GM23338 (cell line): Measurements from ENCODE around the gene SKA3. TPM values are rescaled to one million over a fixed set of nuclear protein-coding genes. Genes with fewer than 3 reads are reported as not detected.

Experiments used
- ATAC-seq: fragments of 200-7000 bp; cut with Tn5 transposase; 3 replicates; pipeline ENCODE4 v1.9.1; 2020
- DNase-seq: peaks from one replicate; pipeline ENCODE4 v3.0.0-alpha.2; 2015; ENCODE audit warnings: low spot score
- H2AFZ ChIP-seq: fragments of 200-600 bp; sonication (generic); 2 replicates; pipeline ENCODE4 v1.8.0; 2016; ENCODE audit warnings: antibody characterized with exemption, mild to moderate bottlenecking, moderate library complexity
- H3F3A ChIP-seq: fragments of 200-600 bp; sonication (generic); replicated peaks from 2 replicates; pipeline ENCODE4 v1.8.0; 2017; ENCODE audit warnings: antibody characterized with exemption, mixed run types, low read depth
- H3K27ac ChIP-seq: fragments of 200-600 bp; sonication (generic); 2 replicates; pipeline ENCODE4 v1.6.1; 2016; ENCODE audit warnings: low read depth
- H3K27me3 ChIP-seq: fragments of 200-600 bp; sonication (generic); 2 replicates; pipeline ENCODE4 v1.8.0; 2016; ENCODE audit warnings: mild to moderate bottlenecking, mixed run types, moderate library complexity; ENCODE audit not compliant: insufficient read depth
- H3K36me3 ChIP-seq: fragments of 200-600 bp; sonication (generic); 2 replicates; pipeline ENCODE4 v1.8.0; 2016; ENCODE audit warnings: mild to moderate bottlenecking; ENCODE audit not compliant: insufficient read depth
- H3K4me1 ChIP-seq: fragments of 200-600 bp; sonication (generic); 2 replicates; pipeline ENCODE4 v1.8.0; 2016; ENCODE audit warnings: mild to moderate bottlenecking, moderate library complexity; ENCODE audit not compliant: insufficient read depth
- H3K4me2 ChIP-seq: fragments of 200-600 bp; sonication (generic); 2 replicates; pipeline ENCODE4 v1.7.1; 2017; ENCODE audit warnings: mixed run types
- H3K4me3 ChIP-seq: fragments of 200-600 bp; sonication (generic); 2 replicates; pipeline ENCODE4 v1.6.1; 2016; ENCODE audit warnings: mixed run types
- H3K79me2 ChIP-seq: fragments of 200-600 bp; sonication (generic); replicated peaks from 2 replicates; pipeline ENCODE4 v1.8.0; 2017; ENCODE audit warnings: mild to moderate bottlenecking; ENCODE audit not compliant: insufficient read depth
- H3K9me2 ChIP-seq: fragments of 200-600 bp; sonication (generic); 2 replicates; pipeline ENCODE4 v1.8.0; 2017; ENCODE audit not compliant: insufficient read depth
- H4K20me1 ChIP-seq: fragments of 200-600 bp; sonication (generic); replicated peaks from 2 replicates; pipeline ENCODE4 v1.8.0; 2017; ENCODE audit warnings: mild to moderate bottlenecking; ENCODE audit not compliant: insufficient read depth
- H3K27ac Mint-ChIP-seq: 2 replicates; pipeline ENCODE4 v1.8.0; 2020; ENCODE audit warnings: inconsistent platforms, mild to moderate bottlenecking, moderate library complexity, mixed read lengths
- H3K27me3 Mint-ChIP-seq: 3 replicates; pipeline ENCODE4 v1.8.0; 2022; ENCODE audit warnings: low read depth, mild to moderate bottlenecking, moderate library complexity, mixed read lengths, inconsistent platforms; ENCODE audit not compliant: insufficient read depth, poor library complexity
- H3K36me3 Mint-ChIP-seq: 3 replicates; pipeline ENCODE4 v1.8.0; 2021; ENCODE audit warnings: low read depth, mild to moderate bottlenecking, inconsistent platforms, moderate library complexity, mixed read lengths
- H3K4me1 Mint-ChIP-seq: 3 replicates; pipeline ENCODE4 v1.8.0; 2020; ENCODE audit warnings: mild to moderate bottlenecking, inconsistent platforms, mixed read lengths
- H3K4me3 Mint-ChIP-seq: 3 replicates; pipeline ENCODE4 v1.8.0; 2021; ENCODE audit warnings: moderate library complexity, mild to moderate bottlenecking, inconsistent platforms, mixed read lengths
- H3K9me3 Mint-ChIP-seq: 3 replicates; pipeline ENCODE4 v1.8.0; 2020; ENCODE audit warnings: moderate library complexity, mild to moderate bottlenecking, inconsistent platforms, mixed read lengths
- CREB1 ChIP-seq: fragments of 250-450 bp; sonication (Bioruptor Pico); IDR thresholded peaks from 2 replicates; pipeline ENCODE4 v1.5.0; 2020; ENCODE audit warnings: low read depth, mild to moderate bottlenecking, moderate library complexity
- CTCF ChIP-seq, 2 experiments: fragments of 200-600 bp in 1 of 2; sonication (generic) in 1 of 2; conservative IDR thresholded peaks; 2 replicates each; pipeline versions ENCODE4 v1.5.1 to v1.6.1; 2016 to 2017; ENCODE audit warnings: antibody characterized with exemption in 2 of 2, low read depth in 2 of 2, mild to moderate bottlenecking in 2 of 2, moderate library complexity in 1 of 2
- ETS1 ChIP-seq: IDR thresholded peaks from 2 replicates; pipeline ENCODE4 v1.6.1; 2016; ENCODE audit warnings: antibody characterized with exemption
- EZH2 ChIP-seq: fragments of 200-600 bp; sonication (generic); IDR thresholded peaks from one replicate; pipeline ENCODE4 v1.8.0; 2017; ENCODE audit warnings: antibody characterized with exemption, mild to moderate bottlenecking, low read depth; ENCODE audit not compliant: unreplicated experiment
- EZH2phosphoT487 ChIP-seq: fragments of 200-600 bp; sonication (generic); IDR thresholded peaks from one replicate; pipeline ENCODE4 v1.8.1; 2018; ENCODE audit warnings: antibody characterized with exemption; ENCODE audit not compliant: unreplicated experiment
- JUNB ChIP-seq: IDR thresholded peaks from one replicate; pipeline ENCODE4 v1.6.1; 2016; ENCODE audit warnings: antibody characterized with exemption; ENCODE audit not compliant: unreplicated experiment
- NANOG ChIP-seq: IDR thresholded peaks from 2 replicates; pipeline ENCODE4 v1.6.1; 2016; ENCODE audit warnings: antibody characterized with exemption, borderline replicate concordance
- POLR2AphosphoS5 ChIP-seq: IDR thresholded peaks from 2 replicates; pipeline ENCODE4 v1.6.1; 2016; ENCODE audit warnings: antibody characterized with exemption, low read depth
- ZNF114 ChIP-seq: fragments of 250-450 bp; sonication (Bioruptor Pico); IDR thresholded peaks from 2 replicates; pipeline ENCODE4 v1.5.0; 2020; ENCODE audit warnings: mild to moderate bottlenecking, moderate library complexity
- ZNF331 ChIP-seq: fragments of 250-450 bp; sonication (Bioruptor Pico); IDR thresholded peaks from 2 replicates; pipeline ENCODE4 v1.5.0; 2020; ENCODE audit warnings: low read depth, mild to moderate bottlenecking, moderate library complexity
- polyA plus RNA-seq: library from polyadenylated mRNA; unstranded; fragments of >200 nt; fragmentation: Nextera tagmentation; extraction: Ambion mirVana; gene quantifications from 2 replicates; pipeline ENCODE4 v1.2.1, GENCODE V29; 2016
- total RNA-seq: library from RNA; depleted of rRNA; stranded (reverse); fragments of >200 nt; shearing (Covaris generic); gene quantifications from 2 replicates; pipeline ENCODE4 v1.2.3, GENCODE V29; 2014
- TF ChIP-seq, protein P1 (sequence below): IDR thresholded peaks from one replicate; pipeline ENCODE4 v1.6.1; 2018; ENCODE audit warnings: antibody characterized with exemption; ENCODE audit not compliant: unreplicated experiment

SKA3 gene
- total and polyA plus RNA-seq, 2 experiments from 2014 or later = 65.9 to 179 TPM

- H2AFZ ChIP-seq = no peak overlapping the region
- peaks cover 3% of the 10 kb centered on the region; the same call in 1 of the 2 replicates for H3F3A ChIP-seq
- Mint-ChIP-seq H3K27me3 (peaks cover 13% of the 10 kb centered on the region), H3K4me3 (no peak overlapping the region), H3K9me3 (peaks cover 50% of the 10 kb centered on the region), H3K36me3 (peaks cover 54% of the 10 kb centered on the region), H3K4me1 (peaks cover 9% of the 10 kb centered on the region), H3K27ac (no peak overlapping the region)
- peaks cover 7% of the 10 kb centered on the region; the same call in 1 of the 2 replicates for H3K4me1 ChIP-seq
- DNase-seq (no peak), ATAC-seq (no peak)
- H3K36me3 ChIP-seq = no peaks in the 10 kb centered on the region
- no peaks in the 10 kb centered on the region for H3K27me3 ChIP-seq
- H3K4me2 ChIP-seq = no peak overlapping the region
- H3K4me3 ChIP-seq = no peak overlapping the region
- H4K20me1 ChIP-seq = 0 out of 2 replicates have a peak, but pooled peaks cover 4% of the 10 kb centered on the region
- TF ChIP-seq CREB1 = no peak
- TF ChIP-seq ETS1 = no peak
- TF ChIP-seq ZNF114 = no peak
- no peak for TF ChIP-seq ZNF331 (CRISPR knock-in tag)
- H3K79me2 ChIP-seq = peaks cover 18% of the 10 kb centered on the region
- H3K27ac ChIP-seq = no peak overlapping the region
- no peaks in the 10 kb centered on the region for H3K9me2 ChIP-seq
Observed at GRCh38 chr13:21181671-21182070, 5.3 kb upstream of the SKA3 start.

- H3K9me3 Mint-ChIP-seq = peaks cover 25% of the 10 kb centered on the region; the same call in 2 of the 3 replicates
- peaks cover 46% of the 10 kb centered on the region for H3K36me3 Mint-ChIP-seq
- peak overlapping the region; percentile 69 for H3K4me3 ChIP-seq
- TF ChIP-seq POLR2AphosphoS5 (no peak), CREB1 (no peak)
- no peak for DNase-seq
- peaks cover 18% of the 10 kb centered on the region for H3K4me1 ChIP-seq
- no peak; the same call in 2 of the 3 replicates for ATAC-seq
- H3K27me3 Mint-ChIP-seq = peaks cover 21% of the 10 kb centered on the region
- peaks cover 58% of the 10 kb centered on the region for H3K79me2 ChIP-seq
- H3K9me2 ChIP-seq = no peaks in the 10 kb centered on the region
- H3K27ac ChIP-seq = peak overlapping the region; percentile 96
- H4K20me1 ChIP-seq = peaks cover 7% of the 10 kb centered on the region; the same call in 1 of the 2 replicates
- peaks cover 20% of the 10 kb centered on the region for H3K4me1 Mint-ChIP-seq
- peak overlapping the region; percentile 95 for H3K4me3 Mint-ChIP-seq
- 0 out of 2 replicates have a peak, but pooled peaks cover under 1% of the 10 kb centered on the region for H3K36me3 ChIP-seq
- H3K4me2 ChIP-seq = peak overlapping the region; percentile 98
- no peaks in the 10 kb centered on the region for H3K27me3 ChIP-seq
- H3K27ac Mint-ChIP-seq = peak overlapping the region; percentile 98
- H3F3A ChIP-seq = peaks cover 3% of the 10 kb centered on the region; the same call in 1 of the 2 replicates
- H2AFZ ChIP-seq = no peak overlapping the region
Observed at GRCh38 chr13:21176982-21177284, 581 bp upstream of the SKA3 start.

DNA sequence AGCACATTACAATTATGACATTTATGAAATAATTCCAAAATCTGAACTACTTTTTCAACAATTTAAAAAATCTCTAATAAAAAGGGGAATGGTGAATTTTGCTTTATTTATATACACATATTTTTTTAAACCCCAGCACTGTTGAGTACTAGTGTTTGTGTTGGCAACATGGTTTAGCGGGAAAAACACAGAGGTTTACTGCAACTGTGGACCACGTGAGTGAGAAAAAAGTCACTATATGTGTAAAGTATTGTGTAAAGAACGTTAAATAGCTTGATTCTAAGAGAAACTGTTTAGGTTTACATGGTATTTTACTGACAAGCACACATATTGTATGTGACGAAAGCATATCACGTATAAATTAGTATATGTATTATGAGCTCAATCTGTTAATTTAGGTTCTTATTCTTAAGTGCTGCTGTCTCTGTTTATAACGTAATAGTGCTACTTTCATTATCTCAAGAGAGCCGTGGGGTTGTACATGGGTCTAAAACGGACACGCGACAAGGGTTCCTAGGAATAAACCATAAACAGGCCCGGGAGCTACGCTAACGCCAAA lies 617 bp downstream of the SKA3 start:
- Histone ChIP-seq H3K4me3 (peak overlapping the region; percentile 69), H3K9me2 (no peaks in the 10 kb centered on the region), H4K20me1 (peaks cover 7% of the 10 kb centered on the region; the same call in 1 of the 2 replicates), H3K4me1 (peaks cover 18% of the 10 kb centered on the region), H3F3A (peaks cover 3% of the 10 kb centered on the region; the same call in 1 of the 2 replicates), H3K79me2 (peaks cover 69% of the 10 kb centered on the region), H3K36me3 (peaks cover 3% of the 10 kb centered on the region; the same call in 1 of the 2 replicates), H3K4me2 (peak overlapping the region; percentile 98), H2AFZ (no peak overlapping the region), H3K27ac (peak overlapping the region; percentile 96), H3K27me3 (no peaks in the 10 kb centered on the region)
- TF ChIP-seq, protein P1, sequence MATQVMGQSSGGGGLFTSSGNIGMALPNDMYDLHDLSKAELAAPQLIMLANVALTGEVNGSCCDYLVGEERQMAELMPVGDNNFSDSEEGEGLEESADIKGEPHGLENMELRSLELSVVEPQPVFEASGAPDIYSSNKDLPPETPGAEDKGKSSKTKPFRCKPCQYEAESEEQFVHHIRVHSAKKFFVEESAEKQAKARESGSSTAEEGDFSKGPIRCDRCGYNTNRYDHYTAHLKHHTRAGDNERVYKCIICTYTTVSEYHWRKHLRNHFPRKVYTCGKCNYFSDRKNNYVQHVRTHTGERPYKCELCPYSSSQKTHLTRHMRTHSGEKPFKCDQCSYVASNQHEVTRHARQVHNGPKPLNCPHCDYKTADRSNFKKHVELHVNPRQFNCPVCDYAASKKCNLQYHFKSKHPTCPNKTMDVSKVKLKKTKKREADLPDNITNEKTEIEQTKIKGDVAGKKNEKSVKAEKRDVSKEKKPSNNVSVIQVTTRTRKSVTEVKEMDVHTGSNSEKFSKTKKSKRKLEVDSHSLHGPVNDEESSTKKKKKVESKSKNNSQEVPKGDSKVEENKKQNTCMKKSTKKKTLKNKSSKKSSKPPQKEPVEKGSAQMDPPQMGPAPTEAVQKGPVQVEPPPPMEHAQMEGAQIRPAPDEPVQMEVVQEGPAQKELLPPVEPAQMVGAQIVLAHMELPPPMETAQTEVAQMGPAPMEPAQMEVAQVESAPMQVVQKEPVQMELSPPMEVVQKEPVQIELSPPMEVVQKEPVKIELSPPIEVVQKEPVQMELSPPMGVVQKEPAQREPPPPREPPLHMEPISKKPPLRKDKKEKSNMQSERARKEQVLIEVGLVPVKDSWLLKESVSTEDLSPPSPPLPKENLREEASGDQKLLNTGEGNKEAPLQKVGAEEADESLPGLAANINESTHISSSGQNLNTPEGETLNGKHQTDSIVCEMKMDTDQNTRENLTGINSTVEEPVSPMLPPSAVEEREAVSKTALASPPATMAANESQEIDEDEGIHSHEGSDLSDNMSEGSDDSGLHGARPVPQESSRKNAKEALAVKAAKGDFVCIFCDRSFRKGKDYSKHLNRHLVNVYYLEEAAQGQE = no peak
- TF ChIP-seq CTCF (conservative IDR thresholded peaks at IDR 0.05; ENCODE audit: low read depth in 2 of 2) (no peak), JUNB (no peak), POLR2AphosphoS5 (no peak), CREB1 (no peak), ZNF114 (no peak), EZH2phosphoT487 (no peak), NANOG (no peak), EZH2 (no peak), ZNF331 (CRISPR knock-in tag) (no peak)
- peak overlapping the region; percentile 98 for H3K27ac Mint-ChIP-seq
- no peak for ATAC-seq
- peaks cover 55% of the 10 kb centered on the region for H3K36me3 Mint-ChIP-seq
- peaks cover 21% of the 10 kb centered on the region for H3K27me3 Mint-ChIP-seq
- H3K4me1 Mint-ChIP-seq = peaks cover 20% of the 10 kb centered on the region
- peaks cover 25% of the 10 kb centered on the region; the same call in 2 of the 3 replicates for H3K9me3 Mint-ChIP-seq
- H3K4me3 Mint-ChIP-seq = peak overlapping the region; percentile 95
- no peak for DNase-seq
